ENCODE data around the gene EXOC4.

EXOC4 gene

DNA sequence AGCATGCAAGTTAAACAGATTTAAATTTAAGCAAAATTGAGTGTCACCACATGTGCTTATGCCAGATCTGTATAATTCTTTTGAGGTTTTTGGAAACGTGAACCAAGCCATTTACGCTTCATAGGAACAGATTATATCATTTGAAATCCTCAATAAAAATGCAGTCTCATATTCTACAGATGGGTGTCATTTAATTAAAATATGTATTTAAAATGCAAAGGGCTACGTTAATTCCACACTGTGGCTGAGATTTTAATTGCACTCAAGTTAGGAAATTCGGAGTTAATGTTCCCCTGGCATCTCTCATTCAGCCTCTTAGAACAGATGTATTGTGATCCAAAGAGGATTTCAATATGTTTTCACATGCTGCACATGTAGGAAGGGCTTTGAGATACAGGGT lies 709.8 kb downstream of the EXOC4 start:
- Histone ChIP-seq H3K27ac (ENCODE audit: low read depth, low read length, severe bottlenecking) (no peak overlapping the region), H3K9me3 (ENCODE audit: control insufficient read depth, low read length) (no peaks in the 10 kb centered on the region), H3K4me3 (ENCODE audit: extremely low read depth, insufficient read depth, low read length, poor library complexity, severe bottlenecking) (no peak overlapping the region), H3K36me3 (ENCODE audit: control insufficient read depth, insufficient read depth, low read length) (no peaks in the 10 kb centered on the region), H3K4me1 (ENCODE audit: control insufficient read depth, insufficient read depth, low read length, poor library complexity, severe bottlenecking) (no peaks in the 10 kb centered on the region)
- WGBS, 2 experiments (ENCODE audit: insufficient coverage in 2 of 2) = 95% methylated on average over 2 of the region's 4 CpGs; no CpG with 5 or more reads in 1 of the 2 experiments

DNA sequence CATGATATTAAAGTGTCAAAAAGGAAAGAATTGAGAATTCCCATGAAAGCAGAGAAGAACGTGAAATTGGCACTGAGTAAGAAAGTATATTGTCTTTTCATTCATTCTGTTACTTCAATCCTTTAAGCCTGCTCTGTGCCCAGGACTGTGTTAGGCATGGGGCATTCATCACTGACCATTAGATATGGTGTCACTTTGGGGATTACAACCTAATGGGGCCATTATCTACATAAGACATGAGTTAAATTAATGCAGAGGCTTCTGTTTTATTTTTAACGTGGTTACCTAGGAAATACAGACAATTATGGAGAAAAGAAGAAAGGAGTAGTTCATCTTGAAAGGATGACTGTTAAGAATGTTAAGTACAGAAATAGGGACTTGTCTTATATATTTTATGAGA lies 710.8 kb downstream of the EXOC4 start:
- Histone ChIP-seq H3K4me1 (ENCODE audit: control insufficient read depth, insufficient read depth, low read length, poor library complexity, severe bottlenecking) (no peaks in the 10 kb centered on the region), H3K4me3 (ENCODE audit: extremely low read depth, insufficient read depth, low read length, poor library complexity, severe bottlenecking) (no peak overlapping the region), H3K36me3 (ENCODE audit: control insufficient read depth, insufficient read depth, low read length) (no peaks in the 10 kb centered on the region), H3K27ac (ENCODE audit: low read depth, low read length, severe bottlenecking) (no peak overlapping the region), H3K9me3 (ENCODE audit: control insufficient read depth, low read length) (no peaks in the 10 kb centered on the region)
- WGBS, 2 experiments (ENCODE audit: insufficient coverage in 2 of 2) = 60 to 80% methylated on average over 1 of the region's 2 CpGs

DNA sequence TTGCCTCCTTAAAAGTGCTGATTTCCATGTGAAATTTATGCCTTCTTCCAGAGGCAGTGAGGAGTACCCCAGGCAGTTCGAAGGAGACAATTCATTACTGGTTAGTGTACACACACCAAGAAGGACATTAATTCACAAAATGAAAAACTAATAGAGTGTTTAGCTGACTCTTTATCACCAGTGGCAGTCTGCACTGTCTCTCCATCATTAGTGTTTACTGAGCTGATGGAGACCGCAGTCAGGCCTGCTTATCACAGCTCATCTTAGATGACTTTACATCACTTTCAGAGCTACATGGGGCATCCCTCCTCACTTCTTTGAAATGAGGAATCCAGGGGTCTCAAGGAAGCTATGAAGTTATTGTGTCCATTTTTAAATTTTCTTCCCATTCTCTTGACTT lies 718.7 kb downstream of the EXOC4 start:
- Histone ChIP-seq H3K4me1 (ENCODE audit: control insufficient read depth, insufficient read depth, low read length, poor library complexity, severe bottlenecking) (no peaks in the 10 kb centered on the region), H3K36me3 (ENCODE audit: control insufficient read depth, insufficient read depth, low read length) (no peaks in the 10 kb centered on the region), H3K27ac (ENCODE audit: low read depth, low read length, severe bottlenecking) (no peak overlapping the region), H3K4me3 (ENCODE audit: extremely low read depth, insufficient read depth, low read length, poor library complexity, severe bottlenecking) (no peak overlapping the region), H3K9me3 (ENCODE audit: control insufficient read depth, low read length) (no peaks in the 10 kb centered on the region)
- WGBS, 2 experiments (ENCODE audit: insufficient coverage in 2 of 2) = 100% methylated on average over 1 of the region's 2 CpGs; no CpG with 5 or more reads in 1 of the 2 experiments

DNA sequence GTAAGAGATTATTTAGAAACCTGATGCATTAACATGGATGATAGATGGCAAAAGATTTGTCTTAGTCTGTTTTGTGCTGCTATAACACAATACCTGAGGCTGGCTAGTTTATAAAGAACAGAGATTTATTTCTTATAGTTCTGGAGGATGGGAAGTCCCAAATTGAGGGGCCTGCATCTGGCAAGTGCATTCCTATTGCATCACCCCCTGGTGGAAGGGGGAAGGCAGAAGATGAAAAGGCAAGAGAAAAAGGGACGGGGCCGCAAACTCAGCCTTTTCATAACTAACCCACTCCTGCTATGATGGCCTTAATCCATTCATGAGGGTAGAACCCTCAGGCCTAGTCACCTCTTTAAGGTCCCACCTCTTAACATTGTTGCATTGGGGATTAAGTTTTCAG lies 720.8 kb downstream of the EXOC4 start:
- H3K4me1 ChIP-seq (ENCODE audit: control insufficient read depth, insufficient read depth, low read length, poor library complexity, severe bottlenecking) = no peaks in the 10 kb centered on the region
- H3K4me3 ChIP-seq (ENCODE audit: extremely low read depth, insufficient read depth, low read length, poor library complexity, severe bottlenecking) = no peak overlapping the region
- no peaks in the 10 kb centered on the region for H3K36me3 ChIP-seq (ENCODE audit: control insufficient read depth, insufficient read depth, low read length)
- no peaks in the 10 kb centered on the region for H3K9me3 ChIP-seq (ENCODE audit: control insufficient read depth, low read length)
- H3K27ac ChIP-seq (ENCODE audit: low read depth, low read length, severe bottlenecking) = no peak overlapping the region
- no CpG with 5 or more reads among the region's 2 CpGs for whole genome bisulfite sequencing, 2 experiments (ENCODE audit: insufficient coverage in 2 of 2)

DNA sequence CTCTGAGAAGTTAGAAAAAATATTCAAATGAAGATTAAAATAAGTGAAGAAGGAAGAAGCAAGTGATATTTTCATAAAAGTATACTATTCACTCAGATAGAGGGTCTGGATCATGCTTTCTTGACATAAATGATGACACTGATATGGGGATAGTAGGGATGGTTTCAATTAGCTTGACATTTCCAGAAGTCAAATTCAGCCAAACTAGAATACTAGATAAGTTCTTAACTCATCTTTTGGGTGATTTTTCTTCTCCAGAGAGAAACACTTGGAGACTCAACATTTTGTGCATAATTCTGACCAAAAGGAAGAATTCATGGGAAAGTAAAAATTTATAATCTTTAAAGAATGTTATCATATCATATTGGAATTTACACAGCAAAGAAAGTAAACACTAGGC lies 722.3 kb downstream of the EXOC4 start:
- Histone ChIP-seq H3K36me3 (ENCODE audit: control insufficient read depth, insufficient read depth, low read length) (no peaks in the 10 kb centered on the region), H3K4me1 (ENCODE audit: control insufficient read depth, insufficient read depth, low read length, poor library complexity, severe bottlenecking) (no peaks in the 10 kb centered on the region), H3K9me3 (ENCODE audit: control insufficient read depth, low read length) (no peaks in the 10 kb centered on the region), H3K27ac (ENCODE audit: low read depth, low read length, severe bottlenecking) (no peak overlapping the region), H3K4me3 (ENCODE audit: extremely low read depth, insufficient read depth, low read length, poor library complexity, severe bottlenecking) (no peak overlapping the region)

DNA sequence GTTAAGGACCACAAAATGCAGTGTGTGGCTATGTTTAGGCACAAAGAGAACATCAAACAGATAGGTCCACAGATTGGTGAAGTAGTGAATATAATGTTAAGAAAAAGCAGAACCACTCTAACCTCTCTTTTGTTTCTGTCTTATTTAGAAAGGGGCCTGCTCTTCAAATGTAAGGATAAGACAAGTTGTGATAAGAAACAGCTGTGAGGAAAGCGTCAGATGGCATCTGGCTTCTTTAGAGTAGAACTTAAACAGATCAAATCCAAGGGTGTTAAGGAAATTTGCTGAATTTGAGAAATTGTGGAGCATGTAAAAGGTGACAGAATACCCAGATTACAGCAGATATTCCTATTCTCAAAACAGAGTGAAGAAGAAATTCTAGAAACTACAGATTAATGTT lies 723.3 kb downstream of the EXOC4 start:
- WGBS, 2 experiments (ENCODE audit: insufficient coverage in 2 of 2) = 78% methylated on average over 1 of the region's 1 CpG; no CpG with 5 or more reads in 1 of the 2 experiments

DNA sequence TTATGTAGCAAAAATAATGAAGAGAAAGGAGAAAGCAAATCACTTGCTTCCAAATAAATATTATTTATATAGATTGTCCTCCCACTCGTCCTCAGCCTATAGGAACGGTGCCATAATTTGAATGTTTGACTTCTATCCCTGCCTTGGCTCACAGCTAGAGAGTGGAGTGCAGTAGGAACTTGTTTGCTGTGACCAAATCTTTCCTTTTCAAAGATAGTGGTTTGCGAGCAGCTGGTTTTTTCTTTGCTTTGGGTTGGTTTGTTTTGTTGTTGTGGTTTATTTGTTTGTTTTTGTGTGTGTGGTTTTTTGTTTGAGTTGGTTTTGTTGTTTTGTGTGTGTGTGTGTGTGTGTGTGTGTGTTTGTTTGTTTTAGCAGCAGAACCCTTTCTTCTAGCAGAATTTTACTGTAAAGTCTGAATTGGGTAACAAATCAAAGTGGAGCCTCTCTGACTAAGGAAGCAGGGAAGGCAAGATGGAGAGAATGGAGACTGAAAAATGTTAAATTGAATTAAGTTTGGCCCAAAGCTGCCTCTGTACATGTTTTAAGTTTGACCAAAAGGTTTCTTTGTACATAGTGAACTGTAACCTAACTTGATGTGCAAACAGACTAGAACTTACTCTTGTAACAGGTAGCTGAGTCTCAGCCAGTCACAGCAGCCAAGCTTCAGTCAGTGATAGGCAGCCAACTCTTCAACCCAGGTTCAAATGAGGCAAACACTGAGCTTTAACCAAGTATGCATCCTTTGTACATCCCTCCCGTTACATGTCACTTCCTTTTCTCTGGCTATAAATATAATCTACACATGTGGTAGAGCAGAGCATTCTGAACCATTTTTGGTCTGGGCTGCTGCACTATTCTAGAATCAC lies 724.8 kb downstream of the EXOC4 start:
- WGBS, 2 experiments (ENCODE audit: insufficient coverage in 2 of 2) = 73 to 100% methylated on average over 2 of the region's 4 CpGs
- Histone ChIP-seq H3K4me3 (ENCODE audit: extremely low read depth, insufficient read depth, low read length, poor library complexity, severe bottlenecking) (no peak overlapping the region), H3K27ac (ENCODE audit: low read depth, low read length, severe bottlenecking) (no peak overlapping the region)

More for the DNA sequence above, 723.3 kb downstream of the EXOC4 start:
- Histone ChIP-seq H3K9me3 (ENCODE audit: control insufficient read depth, low read length) (no peaks in the 10 kb centered on the region), H3K27ac (ENCODE audit: low read depth, low read length, severe bottlenecking) (no peak overlapping the region), H3K4me1 (ENCODE audit: control insufficient read depth, insufficient read depth, low read length, poor library complexity, severe bottlenecking) (no peaks in the 10 kb centered on the region), H3K4me3 (ENCODE audit: extremely low read depth, insufficient read depth, low read length, poor library complexity, severe bottlenecking) (no peak overlapping the region), H3K36me3 (ENCODE audit: control insufficient read depth, insufficient read depth, low read length) (no peaks in the 10 kb centered on the region)

DNA sequence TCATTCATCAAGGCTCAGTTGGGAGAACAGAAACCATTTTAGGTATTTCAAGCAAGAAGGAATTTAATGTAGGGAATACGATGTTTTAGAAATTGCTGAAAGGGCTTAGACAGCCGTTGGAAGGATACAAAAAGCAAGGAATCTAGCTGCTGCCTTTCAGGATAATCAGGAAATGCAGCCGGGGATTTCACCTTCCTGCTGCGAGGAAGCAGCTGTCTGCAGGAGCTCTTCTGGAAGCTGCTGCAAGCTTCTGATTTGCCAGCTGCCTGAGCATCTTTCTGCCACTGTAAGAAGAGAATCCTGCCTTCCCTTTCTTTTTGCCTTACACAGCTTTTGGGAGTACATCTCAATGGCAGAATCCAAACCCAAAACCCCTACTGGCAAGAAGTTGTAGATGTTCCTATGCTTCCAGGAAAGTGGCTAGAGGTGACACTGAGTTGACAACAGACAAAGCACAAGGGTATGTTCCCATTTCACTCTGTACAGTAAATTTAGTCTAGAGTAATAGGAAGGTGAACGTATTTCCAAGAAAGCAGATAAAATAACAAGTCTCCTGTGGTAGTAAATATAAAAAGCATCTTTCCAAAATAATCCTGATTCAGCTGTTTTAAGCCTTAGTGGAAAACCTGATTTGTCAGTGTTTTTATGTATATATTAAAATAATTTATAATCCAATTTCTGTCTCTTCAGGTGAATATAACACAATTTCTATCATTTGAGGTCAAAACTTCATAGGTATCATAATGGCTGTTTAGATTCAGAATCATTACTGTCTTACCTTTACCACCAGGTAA lies 725.8 kb downstream of the EXOC4 start:
- H3K9me3 ChIP-seq (ENCODE audit: control insufficient read depth, low read length) = no peaks in the 10 kb centered on the region
- H3K36me3 ChIP-seq (ENCODE audit: control insufficient read depth, insufficient read depth, low read length) = no peaks in the 10 kb centered on the region
- no peak overlapping the region for H3K4me3 ChIP-seq (ENCODE audit: extremely low read depth, insufficient read depth, low read length, poor library complexity, severe bottlenecking)
- H3K27ac ChIP-seq (ENCODE audit: low read depth, low read length, severe bottlenecking) = peak overlapping the region; percentile 30
- WGBS, 2 experiments (ENCODE audit: insufficient coverage in 2 of 2) = 55 to 64% methylated on average over 4 of the region's 5 CpGs
- no peaks in the 10 kb centered on the region for H3K4me1 ChIP-seq (ENCODE audit: control insufficient read depth, insufficient read depth, low read length, poor library complexity, severe bottlenecking)

More for the DNA sequence above, 724.8 kb downstream of the EXOC4 start:
- no peaks in the 10 kb centered on the region for H3K4me1 ChIP-seq (ENCODE audit: control insufficient read depth, insufficient read depth, low read length, poor library complexity, severe bottlenecking)
- no peaks in the 10 kb centered on the region for H3K9me3 ChIP-seq (ENCODE audit: control insufficient read depth, low read length)
- no peaks in the 10 kb centered on the region for H3K36me3 ChIP-seq (ENCODE audit: control insufficient read depth, insufficient read depth, low read length)

DNA sequence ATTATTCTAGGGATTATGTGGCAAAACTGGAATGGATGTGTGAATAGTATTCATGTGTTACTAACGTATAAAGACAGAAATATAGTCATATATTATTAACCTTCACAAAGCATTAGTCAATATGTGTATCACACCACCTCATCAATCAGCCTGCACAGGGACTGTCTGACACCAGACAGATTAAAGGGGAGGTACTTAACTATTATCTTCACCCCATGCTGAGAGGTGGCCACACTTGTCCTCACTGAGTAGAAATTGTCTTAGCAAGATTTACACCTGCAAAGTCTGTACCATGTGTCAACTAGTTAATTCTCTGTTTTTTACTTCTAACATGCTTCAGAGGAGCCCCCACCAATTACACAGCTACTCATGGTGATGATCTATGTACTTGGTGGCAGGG lies 727.9 kb downstream of the EXOC4 start:
- no peak overlapping the region for H3K4me3 ChIP-seq (ENCODE audit: extremely low read depth, insufficient read depth, low read length, poor library complexity, severe bottlenecking)
- no peak overlapping the region for H3K27ac ChIP-seq (ENCODE audit: low read depth, low read length, severe bottlenecking)
- H3K4me1 ChIP-seq (ENCODE audit: control insufficient read depth, insufficient read depth, low read length, poor library complexity, severe bottlenecking) = no peaks in the 10 kb centered on the region
- no peaks in the 10 kb centered on the region for H3K9me3 ChIP-seq (ENCODE audit: control insufficient read depth, low read length)
- WGBS, 2 experiments (ENCODE audit: insufficient coverage in 2 of 2) = no CpG with 5 or more reads among the region's 1 CpG
- no peaks in the 10 kb centered on the region for H3K36me3 ChIP-seq (ENCODE audit: control insufficient read depth, insufficient read depth, low read length)

DNA sequence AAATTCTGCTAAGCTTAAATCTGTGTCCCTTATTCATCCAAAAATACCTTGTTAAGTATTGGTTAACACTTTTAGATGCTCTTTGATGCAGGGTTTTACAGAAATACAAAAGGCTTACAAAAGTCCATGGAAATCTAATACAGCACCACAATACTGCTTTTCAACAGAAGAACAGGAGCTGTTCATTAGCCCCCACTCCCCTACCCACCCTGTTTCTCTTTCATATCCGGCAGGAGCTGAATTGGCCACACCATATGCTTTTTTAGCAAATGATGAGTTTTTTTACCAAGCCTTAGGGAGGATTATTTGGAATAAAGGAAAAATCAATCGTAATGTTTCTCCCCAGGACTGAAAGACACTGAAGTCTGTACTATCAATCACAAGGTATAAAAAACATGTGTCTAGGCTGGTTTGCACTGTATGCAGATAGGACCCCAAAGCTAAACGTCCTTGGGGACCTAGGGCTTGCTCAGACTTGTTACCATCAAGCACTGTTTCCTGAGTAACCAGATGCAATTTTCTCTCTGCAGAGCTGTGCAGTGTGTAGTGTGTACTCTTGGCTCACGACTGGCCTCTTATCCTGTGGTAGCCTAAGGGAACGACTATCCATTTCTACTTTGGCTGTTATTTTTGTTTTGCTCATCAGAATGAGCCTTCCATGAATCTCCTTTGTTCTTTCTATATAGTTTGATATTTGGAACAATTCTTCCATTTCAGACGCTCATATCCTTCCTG lies 731.0 kb downstream of the EXOC4 start:
- no peaks in the 10 kb centered on the region for H3K36me3 ChIP-seq (ENCODE audit: control insufficient read depth, insufficient read depth, low read length)
- H3K27ac ChIP-seq (ENCODE audit: low read depth, low read length, severe bottlenecking) = no peak overlapping the region
- 83 to 100% methylated on average over 1 to 2 of the region's 6 CpGs for WGBS, 2 experiments (ENCODE audit: insufficient coverage in 2 of 2)
- H3K4me3 ChIP-seq (ENCODE audit: extremely low read depth, insufficient read depth, low read length, poor library complexity, severe bottlenecking) = no peak overlapping the region
- no peaks in the 10 kb centered on the region for H3K4me1 ChIP-seq (ENCODE audit: control insufficient read depth, insufficient read depth, low read length, poor library complexity, severe bottlenecking)
- no peaks in the 10 kb centered on the region for H3K9me3 ChIP-seq (ENCODE audit: control insufficient read depth, low read length)
